HL-60 (cell line): ENCODE measurements around the gene IL23R.
"Not testable (repeated sequence)": the region's sequence is repeated elsewhere in the genome, so short reads cannot be mapped to it uniquely, and the experiment has no call there.

ENCODE experiments used
- DNase-seq, 2 experiments: peaks; one replicate each; pipeline ENCODE4 v3.0.0-alpha.2; 2010 to 2020; ENCODE audit warnings: low read depth in 1 of 2, low spot score in 1 of 2
- H3K27ac ChIP-seq: fragments of 250-450 bp; sonication (Bioruptor Pico); replicated peaks from 2 replicates; pipeline ENCODE4 v1.5.1; 2020; ENCODE audit warnings: mild to moderate bottlenecking, moderate library complexity
- H3K27me3 ChIP-seq: fragments of 250-450 bp; sonication (Bioruptor Pico); 2 replicates; pipeline ENCODE4 v1.5.1; 2021; ENCODE audit warnings: mild to moderate bottlenecking, moderate library complexity; ENCODE audit not compliant: insufficient read depth, poor library complexity, severe bottlenecking
- H3K4me3 ChIP-seq: replicated peaks from 2 replicates; pipeline ENCODE4 v1.5.1; 2011; ENCODE audit warnings: mild to moderate bottlenecking, control low read depth, low read length; ENCODE audit not compliant: insufficient read depth
- CTCF ChIP-seq: IDR thresholded peaks from one replicate; pipeline ENCODE4 v1.5.1; 2011; ENCODE audit warnings: low read length, control low read depth, inconsistent platforms; ENCODE audit not compliant: insufficient read depth
- GABPA ChIP-seq: IDR thresholded peaks from 2 replicates; pipeline ENCODE4 v1.6.1; 2012; ENCODE audit warnings: low read depth
- POLR2AphosphoS5 ChIP-seq: IDR thresholded peaks from 2 replicates; pipeline ENCODE4 v1.6.1; 2012; ENCODE audit warnings: low read depth
- REST ChIP-seq: IDR thresholded peaks from 2 replicates; pipeline ENCODE4 v1.6.1; 2012; ENCODE audit warnings: low read depth; ENCODE audit not compliant: insufficient replicate concordance
- SPI1 ChIP-seq: IDR thresholded peaks from 2 replicates; pipeline ENCODE4 v1.6.1; 2012; ENCODE audit warnings: low read depth, mild to moderate bottlenecking, borderline replicate concordance

IL23R gene

GRCh38 chr1:67140460-67140859, 25.8 kb upstream of the IL23R start:
- DNase-seq = no peak
- H3K4me3 ChIP-seq = no peak overlapping the region
- H3K27me3 ChIP-seq = no peaks in the 10 kb centered on the region
- TF ChIP-seq CTCF (no peak), GABPA (no peak), SPI1 (no peak), REST (no peak), POLR2AphosphoS5 (no peak)
- no peak overlapping the region for H3K27ac ChIP-seq

- not testable (repeated sequence) for DNase-seq, H3K27ac ChIP-seq, H3K27me3 ChIP-seq, H3K4me3 ChIP-seq
These were observed 24.4 kb upstream of the IL23R start for GRCh38 chr1:67141832-67142231.

GRCh38 chr1:67142931-67143330, 23.3 kb upstream of the IL23R start:
- Histone ChIP-seq H3K27me3 (no peaks in the 10 kb centered on the region), H3K27ac (no peak overlapping the region), H3K4me3 (no peak overlapping the region)
- TF ChIP-seq POLR2AphosphoS5 (no peak), CTCF (no peak), GABPA (no peak), SPI1 (no peak), REST (no peak)
- DNase-seq = no peak

- Histone ChIP-seq H3K27ac (no peak overlapping the region), H3K27me3 (no peaks in the 10 kb centered on the region), H3K4me3 (no peak overlapping the region)
- no peak for DNase-seq
- TF ChIP-seq CTCF (no peak), POLR2AphosphoS5 (no peak), SPI1 (no peak), GABPA (no peak), REST (no peak)
These were observed 22.3 kb upstream of the IL23R start for GRCh38 chr1:67143966-67144365.
